Renal pelvis (tissue), 4 donors: ENCODE data around the gene FRMD6. TPM values are rescaled to one million over a fixed set of nuclear protein-coding genes. Genes with fewer than 3 reads are reported as not detected.
"Not testable (repeated sequence)": the region's sequence is repeated elsewhere in the genome, so short reads cannot be mapped to it uniquely, and the experiment has no call there.

ENCODE experiments used
- DNase-seq: peaks from one replicate; pipeline ENCODE4 v3.0.0-alpha.2; 2013
- polyA plus RNA-seq, 3 donors: library from polyadenylated mRNA; unstranded; fragments of 120-200 nt; gene quantifications; one replicate each; pipeline ENCODE4 v1.2.1, GENCODE V29; 2013; ENCODE audit not compliant: insufficient read length in 3 of 3

The FRMD6 gene
- polyA plus RNA-seq, 3 donors: 14.5 to 17.9 (median 16.7) TPM

GRCh38 chr14:51717766-51718165, 66.1 kb downstream of the FRMD6 start:
- peak; percentile 27 for DNase-seq

GRCh38 chr14:51719955-51720354, 68.2 kb downstream of the FRMD6 start:
- no peak for DNase-seq

GRCh38 chr14:51723990-51724389, 72.3 kb downstream of the FRMD6 start:
- DNase-seq: no peak

- no peak for DNase-seq
Observed at GRCh38 chr14:51724650-51725049, 72.9 kb downstream of the FRMD6 start.

GRCh38 chr14:51725061-51725460, 73.4 kb downstream of the FRMD6 start:
- no peak for DNase-seq

GRCh38 chr14:51726166-51726899, 74.6 kb downstream of the FRMD6 start:
- no peak for DNase-seq

GRCh38 chr14:51727526-51727925, 75.8 kb downstream of the FRMD6 start:
- no peak for DNase-seq

- DNase-seq: no peak
Observed at GRCh38 chr14:51730098-51730497, 78.4 kb downstream of the FRMD6 start.

- DNase-seq: no peak
Observed at GRCh38 chr14:51730684-51731083, 79.0 kb downstream of the FRMD6 start.

GRCh38 chr14:51732494-51733112, 80.9 kb downstream of the FRMD6 start:
- no peak for DNase-seq

GRCh38 chr14:51733147-51733546, 81.4 kb downstream of the FRMD6 start:
- no peak for DNase-seq

GRCh38 chr14:51735851-51736250, 84.1 kb downstream of the FRMD6 start:
- no peak for DNase-seq

GRCh38 chr14:51738754-51739153, 87.0 kb downstream of the FRMD6 start:
- no peak for DNase-seq

GRCh38 chr14:51743588-51744000, 91.9 kb downstream of the FRMD6 start:
- DNase-seq: no peak

GRCh38 chr14:51744372-51745130, 92.8 kb downstream of the FRMD6 start:
- DNase-seq: no peak

- DNase-seq: not testable (repeated sequence)
Observed at GRCh38 chr14:51746823-51747222, 95.1 kb downstream of the FRMD6 start.

- no peak for DNase-seq
Observed at GRCh38 chr14:51750542-51750941, 98.8 kb downstream of the FRMD6 start.

GRCh38 chr14:51751611-51752345, 100.1 kb downstream of the FRMD6 start:
- DNase-seq: peak; percentile 22

GRCh38 chr14:51757756-51758155, 106.0 kb downstream of the FRMD6 start:
- not testable (repeated sequence) for DNase-seq

GRCh38 chr14:51759950-51760349, 108.2 kb downstream of the FRMD6 start:
- DNase-seq: no peak

GRCh38 chr14:51765726-51766125, 114.0 kb downstream of the FRMD6 start:
- not testable (repeated sequence) for DNase-seq

- not testable (repeated sequence) for DNase-seq
Observed at GRCh38 chr14:51766586-51766985, 114.9 kb downstream of the FRMD6 start.
